K562 (cell line): ENCODE measurements around the gene ZNRF1. TPM values are rescaled to one million over a fixed set of nuclear protein-coding genes. Genes with fewer than 3 reads are reported as not detected.

ENCODE experiments used
- ATAC-seq: fragments of 200-7000 bp; cut with Tn5 transposase; 3 replicates; pipeline ENCODE4 v1.9.1; 2020; ENCODE audit warnings: moderate library complexity
- BruUV-seq: library from RNA; stranded (reverse); fragments of 400-500 nt; replicated peaks from 2 replicates; lab custom pipeline; 2021; lab: Mats Ljungman, UMichigan
- CTCF ChIA-PET: fragments of 300-600 bp; formaldehyde crosslinking; extraction: SDS; loops from one replicate; lab custom pipeline; 2021; ENCODE audit warnings: low intra/inter-chr PET ratio; lab: Yijun Ruan, JAX
- POLR2A ChIA-PET: fragments of 300-600, 350-650 bp; sonication (Branson Sonifier 250); formaldehyde crosslinking; extraction: SDS; loops from one replicate; lab custom pipeline; 2021; ENCODE audit warnings: antibody characterized with exemption, inconsistent platforms; lab: Yijun Ruan, JAX
- DNase-seq, 4 experiments: peaks; one replicate each; pipeline versions ENCODE4 v3.0.0 to v3.0.0-alpha.2; 2011 to 2018; ENCODE audit warnings: low spot score in 3 of 4, mixed read lengths in 3 of 4; ENCODE audit errors: extremely low read depth in 1 of 4
- FAIRE-seq: peaks from 2 replicates; lab custom pipeline; 2011; peaks lifted over from hg19 to GRCh38; lab: Jason Lieb, UNC
- H2AFZ ChIP-seq: 2 replicates; pipeline ENCODE4 v1.6.0; 2011; ENCODE audit warnings: low read depth, low read length, control low read depth, inconsistent platforms
- H3K27ac ChIP-seq: fragments of 200-600 bp; 3 replicates; pipeline ENCODE4 v1.8.0; 2011; ENCODE audit warnings: low read depth, mild to moderate bottlenecking, control low read depth, inconsistent platforms, low read length, moderate library complexity, mixed read lengths; ENCODE audit errors: extremely low read depth
- H3K27me3 ChIP-seq, 2 experiments: fragments of 300-600 bp in 1 of 2; 2 replicates in 1 of 2; 3 replicates in 1 of 2; pipeline versions ENCODE4 v1.6.0 to v1.8.0; 2011; ENCODE audit warnings: inconsistent platforms in 2 of 2, low read length in 2 of 2, mild to moderate bottlenecking in 1 of 2, mixed read lengths in 1 of 2, moderate library complexity in 1 of 2; ENCODE audit not compliant: control insufficient read depth in 2 of 2, insufficient read depth in 2 of 2
- H3K36me3 ChIP-seq: fragments of 300-600 bp; 3 replicates; pipeline ENCODE4 v1.8.0; 2011; ENCODE audit warnings: mild to moderate bottlenecking, low read length, inconsistent platforms; ENCODE audit not compliant: control insufficient read depth, insufficient read depth
- H3K4me1 ChIP-seq, 2 experiments: fragments of 200-600 bp in 1 of 2; replicated peaks in 1 of 2; 2 replicates in 1 of 2; 3 replicates in 1 of 2; pipeline versions ENCODE4 v1.5.1 to v1.8.0; 2011; ENCODE audit warnings: inconsistent platforms in 2 of 2, low read length in 2 of 2, mild to moderate bottlenecking in 1 of 2, mixed read lengths in 1 of 2, moderate library complexity in 1 of 2; ENCODE audit not compliant: control insufficient read depth in 2 of 2, insufficient read depth in 2 of 2
- H3K4me2 ChIP-seq: 2 replicates; pipeline ENCODE4 v1.6.1; 2011; ENCODE audit warnings: low read length, control low read depth, inconsistent platforms, mixed read lengths; ENCODE audit not compliant: insufficient read depth
- H3K4me3 ChIP-seq: fragments of 200-600 bp; sonication (generic), shearing (Covaris generic); 2 replicates; pipeline ENCODE4 v1.5.1; 2016; ENCODE audit warnings: control low read depth, inconsistent platforms
- H3K79me2 ChIP-seq: fragments of 200-600 bp; 3 replicates; pipeline ENCODE4 v1.8.0; 2011; ENCODE audit warnings: low read length, inconsistent platforms; ENCODE audit not compliant: control insufficient read depth, insufficient read depth
- H3K9ac ChIP-seq, 2 experiments: 2 replicates each; pipeline versions ENCODE4 v1.6.0 to v1.6.1; 2011; ENCODE audit warnings: low read depth in 2 of 2, low read length in 2 of 2, control low read depth in 1 of 2, inconsistent platforms in 1 of 2, mild to moderate bottlenecking in 1 of 2, mixed read lengths in 1 of 2; ENCODE audit not compliant: insufficient read depth in 1 of 2
- H3K9me1 ChIP-seq: one replicate; pipeline ENCODE4 v1.6.0; 2011; ENCODE audit warnings: inconsistent platforms, mild to moderate bottlenecking, low read length, moderate library complexity; ENCODE audit not compliant: control insufficient read depth, insufficient read depth
- H3K9me3 ChIP-seq: replicated peaks from 2 replicates; pipeline ENCODE4 v1.5.1; 2011; ENCODE audit warnings: low read depth, low read length, inconsistent platforms; ENCODE audit not compliant: control insufficient read depth, insufficient read depth
- H4K20me1 ChIP-seq: replicated peaks from 2 replicates; pipeline ENCODE4 v1.6.1; 2011; ENCODE audit warnings: low read length, inconsistent platforms, mixed read lengths; ENCODE audit not compliant: control insufficient read depth, insufficient read depth
- WGBS: fragments of 100-300 bp; shearing (Covaris generic); methylation state at CpG from one replicate; pipeline ENCODE4 v1.1.6; 2016; ENCODE audit warnings: low coverage, mixed read lengths; ENCODE audit not compliant: insufficient coverage; ENCODE audit errors: missing lambda C conversion rate; 5-methylcytosine and 5-hydroxymethylcytosine counted together
- in situ Hi-C: fragments of 300-500 bp; cut with MboI; formaldehyde crosslinking; loops from 4 replicates; pipeline ENCODE4 v1.15.0; 2018; ENCODE audit warnings: inconsistent platforms, mixed read lengths
- intact Hi-C: fragments of 100-400 bp; cut with micrococcal nuclease; formaldehyde crosslinking; loops from 2 replicates; pipeline ENCODE4 v1.14.2; 2022
- polyA plus RNA-seq, 8 experiments: library from polyadenylated mRNA; depleted of rRNA in 4 of 8; stranded (reverse) in 5 of 8; unstranded in 3 of 8; fragments of >200 nt; fragmentation: Nextera tagmentation in 2 of 8; fragmentation: Illumina TruSeq in 1 of 8; extraction: Ambion mirVana in 2 of 8; extraction: Trizol in 1 of 8; gene quantifications; 2 replicates each; pipeline versions ENCODE4 v1.2.1 to v1.2.3, GENCODE V29; 2011 to 2014; ENCODE audit warnings: inconsistent platforms in 1 of 8, missing spikeins in 1 of 8
- total RNA-seq, 7 experiments: library from RNA; depleted of rRNA in 6 of 7; stranded (reverse); fragments of >200 nt in 6 of 7; fragmentation: Illumina TruSeq in 2 of 7; extraction: Trizol in 2 of 7; gene quantifications; 2 replicates each; pipeline versions ENCODE4 v1.2.1 to v1.2.3, GENCODE V29; 2011 to 2021; ENCODE audit warnings: low replicate concordance in 1 of 7
- TF ChIP-seq, protein P1 (sequence below): fragments of 450-650 bp; IDR thresholded peaks from 2 replicates; pipeline ENCODE4 v1.6.1; 2016; ENCODE audit warnings: borderline replicate concordance
- TF ChIP-seq, protein P2 (sequence below): fragments of 250-450 bp; sonication (Bioruptor Pico); IDR thresholded peaks from 2 replicates; pipeline ENCODE4 v1.8.0; 2021; ENCODE audit warnings: moderate library complexity, mild to moderate bottlenecking, inconsistent platforms
- TF ChIP-seq, protein P3 (sequence below): fragments of 450-650 bp; IDR thresholded peaks from 2 replicates; pipeline ENCODE4 v1.6.1; 2017; ENCODE audit warnings: antibody characterized with exemption, mild to moderate bottlenecking
- TF ChIP-seq, protein P4 (sequence below): fragments of 200-800 bp; sonication (Bioruptor generic); IDR thresholded peaks from 2 replicates; pipeline ENCODE4 v1.6.1; 2016; ENCODE audit warnings: missing genetic modification characterization, missing compliant biosample characterization

Gene ZNRF1
- total and polyA plus RNA-seq, 9 of the 15 experiments (the other 6 are each of a cell fraction or from before 2014, with no cell fraction given): 9.5 to 37.7 (median 20.0) TPM

DNA sequence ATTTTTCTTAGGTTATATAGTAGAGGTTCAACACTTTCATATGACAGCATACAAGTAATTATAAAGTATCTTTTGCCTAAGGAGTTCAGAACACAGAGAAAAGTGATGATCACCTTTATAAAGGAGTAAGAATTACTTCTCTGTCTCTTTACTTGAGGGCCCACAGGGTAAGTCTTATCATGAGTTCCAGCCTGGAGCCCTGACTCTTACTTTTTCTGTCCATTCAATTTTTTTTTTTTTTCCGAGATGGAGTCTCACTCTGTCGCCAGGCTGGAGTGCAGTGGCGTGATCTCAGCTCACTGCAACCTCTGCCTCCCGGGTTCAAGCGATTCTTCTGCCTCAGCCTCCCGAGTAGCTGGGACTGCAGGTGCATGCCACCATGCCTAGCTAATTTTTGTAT is 14.3 kb downstream of the ZNRF1 start (continued):
- TF ChIP-seq, protein P1, sequence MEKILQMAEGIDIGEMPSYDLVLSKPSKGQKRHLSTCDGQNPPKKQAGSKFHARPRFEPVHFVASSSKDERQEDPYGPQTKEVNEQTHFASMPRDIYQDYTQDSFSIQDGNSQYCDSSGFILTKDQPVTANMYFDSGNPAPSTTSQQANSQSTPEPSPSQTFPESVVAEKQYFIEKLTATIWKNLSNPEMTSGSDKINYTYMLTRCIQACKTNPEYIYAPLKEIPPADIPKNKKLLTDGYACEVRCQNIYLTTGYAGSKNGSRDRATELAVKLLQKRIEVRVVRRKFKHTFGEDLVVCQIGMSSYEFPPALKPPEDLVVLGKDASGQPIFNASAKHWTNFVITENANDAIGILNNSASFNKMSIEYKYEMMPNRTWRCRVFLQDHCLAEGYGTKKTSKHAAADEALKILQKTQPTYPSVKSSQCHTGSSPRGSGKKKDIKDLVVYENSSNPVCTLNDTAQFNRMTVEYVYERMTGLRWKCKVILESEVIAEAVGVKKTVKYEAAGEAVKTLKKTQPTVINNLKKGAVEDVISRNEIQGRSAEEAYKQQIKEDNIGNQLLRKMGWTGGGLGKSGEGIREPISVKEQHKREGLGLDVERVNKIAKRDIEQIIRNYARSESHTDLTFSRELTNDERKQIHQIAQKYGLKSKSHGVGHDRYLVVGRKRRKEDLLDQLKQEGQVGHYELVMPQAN: 0 out of 2 replicates have a peak, but pooled peaks have one; percentile 34

DNA sequence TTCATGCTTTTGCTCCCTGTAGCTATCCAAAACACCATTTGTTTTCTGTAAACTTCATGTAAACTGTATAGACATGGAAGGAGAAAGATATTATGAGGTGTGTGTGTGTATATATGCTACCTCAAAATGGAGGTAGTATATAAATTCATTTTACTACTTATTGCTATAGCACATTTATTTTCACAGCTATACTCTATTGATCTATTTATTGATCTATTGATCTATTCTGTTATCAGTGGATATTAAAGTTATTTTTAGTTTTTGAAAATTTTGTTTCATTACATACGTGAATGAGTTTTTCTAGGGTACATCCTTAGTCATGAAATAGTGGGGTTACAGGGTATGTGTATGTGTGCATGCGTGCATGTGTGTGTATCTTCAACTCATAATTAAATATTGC is 15.5 kb downstream of the ZNRF1 start:
- Histone ChIP-seq H2AFZ (peak overlapping the region; percentile 20; the same call in 1 of the 2 replicates), H3K9me3 (no peaks in the 10 kb centered on the region), H4K20me1 (no peaks in the 10 kb centered on the region), H3K9me1 (no peaks in the 10 kb centered on the region), H3K4me1 (peaks cover 22 to 41% of the 10 kb centered on the region in 2 experiments), H3K4me3 (no peak overlapping the region), H3K4me2 (peak overlapping the region; percentile 39), H3K27ac (peak overlapping the region; percentile 82; the same call in 1 of the 3 replicates), H3K36me3 (no peaks in the 10 kb centered on the region), H3K79me2 (peaks cover 98% of the 10 kb centered on the region)
- no peak for ATAC-seq
- BruUV-seq: no TSS peak
- FAIRE-seq: no peak
- intact Hi-C loops: no loop called here
- in situ Hi-C loops: no loop called here
- POLR2A ChIA-PET: interaction anchor here (0.6 to 4.5 kb wide), 8 partner anchors 9 to 97 kb away, joined by 3 to 32 read pairs (median 4); no protein-coding TSS in a partner anchor
- CTCF ChIA-PET: no interaction called here
- WGBS: 91% methylated on average over 2 of the region's 2 CpGs
- DNase-seq: no peak
- TF ChIP-seq, protein P2, sequence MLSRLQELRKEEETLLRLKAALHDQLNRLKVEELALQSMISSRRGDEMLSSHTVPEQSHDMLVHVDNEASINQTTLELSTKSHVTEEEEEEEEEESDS (CRISPR knock-in tag): no peak
- TF ChIP-seq, protein P3, sequence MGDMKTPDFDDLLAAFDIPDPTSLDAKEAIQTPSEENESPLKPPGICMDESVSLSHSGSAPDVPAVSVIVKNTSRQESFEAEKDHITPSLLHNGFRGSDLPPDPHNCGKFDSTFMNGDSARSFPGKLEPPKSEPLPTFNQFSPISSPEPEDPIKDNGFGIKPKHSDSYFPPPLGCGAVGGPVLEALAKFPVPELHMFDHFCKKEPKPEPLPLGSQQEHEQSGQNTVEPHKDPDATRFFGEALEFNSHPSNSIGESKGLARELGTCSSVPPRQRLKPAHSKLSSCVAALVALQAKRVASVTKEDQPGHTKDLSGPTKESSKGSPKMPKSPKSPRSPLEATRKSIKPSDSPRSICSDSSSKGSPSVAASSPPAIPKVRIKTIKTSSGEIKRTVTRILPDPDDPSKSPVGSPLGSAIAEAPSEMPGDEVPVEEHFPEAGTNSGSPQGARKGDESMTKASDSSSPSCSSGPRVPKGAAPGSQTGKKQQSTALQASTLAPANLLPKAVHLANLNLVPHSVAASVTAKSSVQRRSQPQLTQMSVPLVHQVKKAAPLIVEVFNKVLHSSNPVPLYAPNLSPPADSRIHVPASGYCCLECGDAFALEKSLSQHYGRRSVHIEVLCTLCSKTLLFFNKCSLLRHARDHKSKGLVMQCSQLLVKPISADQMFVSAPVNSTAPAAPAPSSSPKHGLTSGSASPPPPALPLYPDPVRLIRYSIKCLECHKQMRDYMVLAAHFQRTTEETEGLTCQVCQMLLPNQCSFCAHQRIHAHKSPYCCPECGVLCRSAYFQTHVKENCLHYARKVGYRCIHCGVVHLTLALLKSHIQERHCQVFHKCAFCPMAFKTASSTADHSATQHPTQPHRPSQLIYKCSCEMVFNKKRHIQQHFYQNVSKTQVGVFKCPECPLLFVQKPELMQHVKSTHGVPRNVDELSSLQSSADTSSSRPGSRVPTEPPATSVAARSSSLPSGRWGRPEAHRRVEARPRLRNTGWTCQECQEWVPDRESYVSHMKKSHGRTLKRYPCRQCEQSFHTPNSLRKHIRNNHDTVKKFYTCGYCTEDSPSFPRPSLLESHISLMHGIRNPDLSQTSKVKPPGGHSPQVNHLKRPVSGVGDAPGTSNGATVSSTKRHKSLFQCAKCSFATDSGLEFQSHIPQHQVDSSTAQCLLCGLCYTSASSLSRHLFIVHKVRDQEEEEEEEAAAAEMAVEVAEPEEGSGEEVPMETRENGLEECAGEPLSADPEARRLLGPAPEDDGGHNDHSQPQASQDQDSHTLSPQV: 0 out of 2 replicates have a peak, but pooled peaks have one; percentile 24
- TF ChIP-seq, protein P4, sequence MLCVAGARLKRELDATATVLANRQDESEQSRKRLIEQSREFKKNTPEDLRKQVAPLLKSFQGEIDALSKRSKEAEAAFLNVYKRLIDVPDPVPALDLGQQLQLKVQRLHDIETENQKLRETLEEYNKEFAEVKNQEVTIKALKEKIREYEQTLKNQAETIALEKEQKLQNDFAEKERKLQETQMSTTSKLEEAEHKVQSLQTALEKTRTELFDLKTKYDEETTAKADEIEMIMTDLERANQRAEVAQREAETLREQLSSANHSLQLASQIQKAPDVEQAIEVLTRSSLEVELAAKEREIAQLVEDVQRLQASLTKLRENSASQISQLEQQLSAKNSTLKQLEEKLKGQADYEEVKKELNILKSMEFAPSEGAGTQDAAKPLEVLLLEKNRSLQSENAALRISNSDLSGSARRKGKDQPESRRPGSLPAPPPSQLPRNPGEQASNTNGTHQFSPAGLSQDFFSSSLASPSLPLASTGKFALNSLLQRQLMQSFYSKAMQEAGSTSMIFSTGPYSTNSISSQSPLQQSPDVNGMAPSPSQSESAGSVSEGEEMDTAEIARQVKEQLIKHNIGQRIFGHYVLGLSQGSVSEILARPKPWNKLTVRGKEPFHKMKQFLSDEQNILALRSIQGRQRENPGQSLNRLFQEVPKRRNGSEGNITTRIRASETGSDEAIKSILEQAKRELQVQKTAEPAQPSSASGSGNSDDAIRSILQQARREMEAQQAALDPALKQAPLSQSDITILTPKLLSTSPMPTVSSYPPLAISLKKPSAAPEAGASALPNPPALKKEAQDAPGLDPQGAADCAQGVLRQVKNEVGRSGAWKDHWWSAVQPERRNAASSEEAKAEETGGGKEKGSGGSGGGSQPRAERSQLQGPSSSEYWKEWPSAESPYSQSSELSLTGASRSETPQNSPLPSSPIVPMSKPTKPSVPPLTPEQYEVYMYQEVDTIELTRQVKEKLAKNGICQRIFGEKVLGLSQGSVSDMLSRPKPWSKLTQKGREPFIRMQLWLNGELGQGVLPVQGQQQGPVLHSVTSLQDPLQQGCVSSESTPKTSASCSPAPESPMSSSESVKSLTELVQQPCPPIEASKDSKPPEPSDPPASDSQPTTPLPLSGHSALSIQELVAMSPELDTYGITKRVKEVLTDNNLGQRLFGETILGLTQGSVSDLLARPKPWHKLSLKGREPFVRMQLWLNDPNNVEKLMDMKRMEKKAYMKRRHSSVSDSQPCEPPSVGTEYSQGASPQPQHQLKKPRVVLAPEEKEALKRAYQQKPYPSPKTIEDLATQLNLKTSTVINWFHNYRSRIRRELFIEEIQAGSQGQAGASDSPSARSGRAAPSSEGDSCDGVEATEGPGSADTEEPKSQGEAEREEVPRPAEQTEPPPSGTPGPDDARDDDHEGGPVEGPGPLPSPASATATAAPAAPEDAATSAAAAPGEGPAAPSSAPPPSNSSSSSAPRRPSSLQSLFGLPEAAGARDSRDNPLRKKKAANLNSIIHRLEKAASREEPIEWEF: peak; percentile 88
- TF ChIP-seq, all 486 proteins: peak for 2
- Histone ChIP-seq H3K9ac (peak overlapping the region in 1 of 2 experiments; percentile 36; a peak in 1 of 4 replicates), H3K27me3 (no peaks in the 10 kb centered on the region)
